Stromal cell of bone marrow (primary cell): ENCODE measurements around the gene RALB.

Experiments
- DNase-seq: peaks from one replicate; pipeline ENCODE4 v3.0.0-alpha.2; 2012; ENCODE audit warnings: low read depth

The RALB gene, protein sequence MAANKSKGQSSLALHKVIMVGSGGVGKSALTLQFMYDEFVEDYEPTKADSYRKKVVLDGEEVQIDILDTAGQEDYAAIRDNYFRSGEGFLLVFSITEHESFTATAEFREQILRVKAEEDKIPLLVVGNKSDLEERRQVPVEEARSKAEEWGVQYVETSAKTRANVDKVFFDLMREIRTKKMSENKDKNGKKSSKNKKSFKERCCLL

DNA sequence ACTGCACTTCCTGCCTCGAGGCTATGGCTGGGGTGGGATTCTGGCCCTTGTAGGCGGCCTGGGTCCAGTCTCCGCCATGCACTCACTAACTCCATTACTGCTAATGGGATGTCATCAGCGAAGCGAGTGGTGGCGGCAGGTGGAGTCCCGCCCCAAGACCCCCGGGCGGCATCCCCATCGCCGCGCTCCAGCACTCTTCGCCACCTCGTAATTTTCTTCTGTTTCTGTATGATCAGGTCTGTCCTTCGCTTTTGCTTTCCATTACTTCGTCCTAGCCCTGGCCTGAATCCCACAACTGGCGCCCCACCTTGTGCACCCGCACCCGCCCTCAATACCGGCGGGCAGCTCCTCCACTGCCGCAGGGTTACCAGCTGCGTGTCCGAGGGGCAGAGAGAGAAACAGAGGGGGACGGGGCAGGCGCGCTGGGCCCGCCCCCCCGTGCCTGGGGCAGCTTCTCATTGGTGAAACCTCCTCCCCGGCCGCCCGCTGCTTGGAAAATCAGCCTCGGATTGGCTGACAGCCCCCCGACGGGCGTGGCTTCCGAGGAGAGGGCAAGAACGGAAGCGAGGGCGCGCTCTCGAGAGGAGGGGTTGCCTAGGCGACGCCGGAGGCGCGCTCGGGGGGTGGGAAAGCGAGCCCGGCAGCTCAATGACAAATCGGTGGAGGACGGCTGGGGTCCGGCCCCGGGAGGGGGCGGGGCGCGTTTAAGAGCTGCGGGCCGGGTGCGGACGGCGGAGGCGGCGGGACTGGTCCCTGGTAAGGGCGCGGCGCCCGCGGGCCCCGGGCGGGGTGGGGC is at the start of gene RALB:
Gene RALB (plus strand): TSS at position 628 of the 796 bp plus-strand sequence. CDS start 25,813 bp downstream, outside the sequence.
- DNase-seq = peak; percentile 97

DNA sequence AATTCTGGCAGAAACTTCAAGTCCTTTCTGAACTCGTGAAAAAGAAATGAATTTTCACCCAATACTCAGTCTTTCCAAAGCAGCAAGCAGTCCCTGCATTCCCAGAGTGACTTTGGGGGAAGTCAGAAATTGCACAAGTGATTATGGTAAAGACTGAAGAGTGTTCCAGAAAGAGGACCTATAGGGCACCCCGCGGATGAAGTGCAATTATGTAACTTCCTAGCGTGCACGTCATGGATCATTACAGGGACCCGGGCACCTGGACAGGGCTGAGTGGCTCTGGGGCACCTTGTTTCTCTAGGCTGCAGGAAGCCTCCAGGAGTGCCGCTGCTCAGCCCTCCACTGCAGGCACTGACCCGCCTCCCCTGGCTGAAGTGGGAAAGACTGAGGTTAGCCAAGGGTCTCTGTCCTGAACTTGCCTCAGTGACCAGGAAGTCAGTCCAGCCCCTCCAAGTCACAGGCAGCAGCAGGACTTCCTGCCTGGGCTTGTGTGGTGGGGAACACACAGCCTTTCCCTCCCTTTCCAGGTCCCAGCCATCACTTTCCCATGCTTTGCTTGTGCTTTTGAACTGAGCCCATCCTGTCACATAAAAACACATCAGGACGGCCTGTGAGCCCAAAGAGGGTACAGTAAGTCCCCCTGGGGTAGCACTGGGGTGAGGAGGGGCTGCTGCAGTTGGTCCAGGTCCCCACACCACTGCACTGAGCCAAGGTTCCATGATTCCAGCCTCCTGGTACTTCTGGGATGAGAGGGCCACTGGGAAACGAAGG is 49.2 kb upstream of the RALB start:
- DNase-seq = no peak

DNA sequence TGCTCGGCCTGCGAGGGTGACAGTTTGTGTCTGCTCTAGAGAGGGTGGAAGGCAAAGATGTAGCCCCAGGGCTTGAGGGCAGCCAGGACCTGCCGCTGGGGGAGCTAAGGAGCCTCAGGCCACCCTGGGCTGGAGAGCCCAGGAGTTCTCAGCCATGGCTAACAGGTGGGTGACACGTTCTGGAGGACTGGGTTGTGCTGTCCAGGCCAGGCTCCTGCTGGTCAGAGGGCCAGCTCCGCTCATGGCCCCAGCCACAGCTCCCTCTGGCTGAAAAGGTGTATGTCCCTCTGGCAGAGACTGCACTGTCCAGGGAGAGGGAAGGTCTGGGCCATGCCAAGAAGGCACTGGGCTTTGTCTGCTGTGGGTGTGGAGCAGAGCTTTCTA is 48.6 kb upstream of the RALB start:
- DNase-seq = no peak

DNA sequence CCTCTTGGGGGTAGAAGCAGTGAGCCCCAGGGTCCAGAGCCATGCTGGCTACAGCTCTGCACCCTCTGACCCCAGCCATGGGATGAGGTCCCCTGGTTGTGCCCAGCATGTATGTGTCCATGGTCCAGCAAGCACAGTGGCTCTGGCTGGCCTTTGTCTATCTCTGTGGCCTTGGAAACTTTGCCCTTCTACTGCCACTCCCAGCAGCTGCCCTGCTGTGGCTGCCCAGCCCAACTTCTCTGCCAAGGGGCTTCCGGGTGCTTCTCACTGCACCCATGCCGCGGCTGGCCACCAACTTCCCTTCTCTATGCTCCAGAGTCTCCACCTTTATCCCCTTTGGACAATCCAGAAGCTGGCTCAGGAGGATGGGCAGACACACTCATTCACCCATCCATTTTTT is 48.2 kb upstream of the RALB start:
- DNase-seq = no peak

DNA sequence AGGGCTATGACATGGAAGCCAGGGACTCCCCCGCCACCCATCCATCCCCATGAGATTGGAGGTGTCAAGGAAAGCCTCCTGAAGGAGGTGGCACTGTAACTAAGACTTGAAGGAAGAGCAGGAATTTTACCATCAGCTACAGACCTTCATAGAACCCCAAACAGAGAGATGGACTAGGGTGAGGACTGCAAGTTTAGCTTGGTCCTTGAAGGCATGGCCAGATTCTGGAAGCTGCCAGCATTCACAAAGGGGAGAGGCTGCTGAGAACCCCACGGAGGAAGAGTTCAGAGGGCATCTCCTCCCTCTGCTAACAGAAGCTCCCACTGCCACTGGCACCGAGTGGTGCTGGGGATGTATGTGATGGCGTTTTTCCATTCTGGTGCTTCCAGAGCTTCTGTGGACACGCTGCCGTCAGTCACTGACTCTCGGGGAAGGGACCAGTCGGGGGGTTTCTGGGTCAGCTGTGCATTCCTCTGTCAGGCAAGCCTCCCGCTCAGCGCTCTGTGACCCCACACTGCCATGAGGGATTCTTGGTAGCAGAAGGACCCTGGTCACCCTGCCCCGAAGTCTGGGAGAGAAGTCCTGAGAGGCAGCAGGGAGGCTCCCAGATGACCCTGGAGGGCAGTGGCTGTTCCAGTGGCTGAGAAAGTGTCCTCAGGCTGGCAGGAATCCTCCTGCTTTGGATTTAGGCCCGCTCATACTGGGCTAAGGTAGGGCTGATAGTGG is 47.5 kb upstream of the RALB start:
- no peak for DNase-seq

DNA sequence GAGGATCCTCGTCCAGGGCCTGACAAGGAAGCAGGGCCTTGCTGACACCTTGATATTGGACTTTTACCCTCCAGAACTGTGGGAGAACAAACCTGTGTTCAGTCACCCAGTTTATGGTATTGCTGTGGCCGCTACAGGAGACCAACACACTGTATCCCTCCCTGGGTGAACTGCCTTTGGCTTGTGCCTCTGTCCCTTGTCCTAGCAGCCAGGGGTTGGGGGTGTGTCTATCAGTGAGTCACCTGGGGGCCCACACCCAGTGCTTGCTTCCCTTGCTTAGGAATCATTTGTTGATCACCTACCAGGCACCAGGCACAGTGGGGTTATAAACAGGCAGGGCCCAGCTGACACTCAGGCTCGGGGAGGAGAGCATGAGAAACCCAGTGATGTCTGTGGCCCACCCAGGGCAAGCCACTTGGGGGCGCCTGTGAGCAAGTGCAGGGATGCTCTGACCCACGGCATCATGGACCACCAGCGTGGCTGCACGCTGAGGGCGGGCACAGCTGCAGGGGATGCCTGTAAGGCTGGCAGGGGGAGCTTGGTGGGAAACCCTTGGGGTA is 46.5 kb upstream of the RALB start:
- no peak for DNase-seq

DNA sequence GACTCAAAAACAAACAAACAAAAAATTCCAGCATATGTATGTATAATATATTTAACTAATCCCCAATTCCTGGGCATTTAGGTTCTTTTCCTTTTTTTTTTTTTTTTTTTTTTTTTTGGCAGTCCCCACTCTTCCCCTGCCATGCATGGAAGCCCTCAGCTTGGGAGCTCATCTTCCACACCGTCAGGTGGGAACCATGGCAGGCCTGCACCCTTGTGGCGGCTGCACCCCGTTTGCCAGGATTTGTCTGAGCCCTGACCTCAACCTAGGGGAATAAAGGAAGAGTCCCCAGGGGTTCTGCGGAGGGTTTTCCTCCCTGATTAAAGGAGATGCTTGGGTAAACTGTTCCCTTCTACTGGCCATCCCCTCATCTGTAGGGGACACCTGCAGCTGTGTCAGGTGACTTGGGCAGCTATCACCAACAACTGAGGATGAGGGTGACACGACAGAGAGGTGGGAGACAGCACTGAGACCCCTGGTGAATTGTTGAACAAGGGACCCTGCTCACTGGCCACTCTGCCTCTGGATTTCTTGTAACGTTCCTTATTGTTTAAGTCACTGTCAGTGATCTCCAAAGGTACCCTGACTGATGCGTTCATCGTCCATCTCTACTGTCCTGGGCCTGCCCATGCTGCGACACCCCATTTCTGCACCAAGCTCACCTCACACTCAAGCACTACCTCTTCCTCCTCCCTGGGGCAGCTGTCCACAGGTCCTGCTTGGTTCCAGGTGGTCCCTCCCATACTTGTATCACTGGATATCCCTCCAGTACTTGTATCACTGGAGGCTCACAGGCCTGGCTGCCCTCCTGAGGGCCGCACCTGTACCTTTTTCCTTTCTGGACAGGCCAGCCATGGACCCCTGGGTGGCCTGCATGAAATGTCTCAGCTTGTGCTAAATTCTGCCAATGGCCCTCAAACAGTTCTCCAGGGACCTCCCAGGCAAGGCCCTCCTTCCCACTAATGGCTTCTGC is 44.0 kb upstream of the RALB start:
- DNase-seq = no peak

DNA sequence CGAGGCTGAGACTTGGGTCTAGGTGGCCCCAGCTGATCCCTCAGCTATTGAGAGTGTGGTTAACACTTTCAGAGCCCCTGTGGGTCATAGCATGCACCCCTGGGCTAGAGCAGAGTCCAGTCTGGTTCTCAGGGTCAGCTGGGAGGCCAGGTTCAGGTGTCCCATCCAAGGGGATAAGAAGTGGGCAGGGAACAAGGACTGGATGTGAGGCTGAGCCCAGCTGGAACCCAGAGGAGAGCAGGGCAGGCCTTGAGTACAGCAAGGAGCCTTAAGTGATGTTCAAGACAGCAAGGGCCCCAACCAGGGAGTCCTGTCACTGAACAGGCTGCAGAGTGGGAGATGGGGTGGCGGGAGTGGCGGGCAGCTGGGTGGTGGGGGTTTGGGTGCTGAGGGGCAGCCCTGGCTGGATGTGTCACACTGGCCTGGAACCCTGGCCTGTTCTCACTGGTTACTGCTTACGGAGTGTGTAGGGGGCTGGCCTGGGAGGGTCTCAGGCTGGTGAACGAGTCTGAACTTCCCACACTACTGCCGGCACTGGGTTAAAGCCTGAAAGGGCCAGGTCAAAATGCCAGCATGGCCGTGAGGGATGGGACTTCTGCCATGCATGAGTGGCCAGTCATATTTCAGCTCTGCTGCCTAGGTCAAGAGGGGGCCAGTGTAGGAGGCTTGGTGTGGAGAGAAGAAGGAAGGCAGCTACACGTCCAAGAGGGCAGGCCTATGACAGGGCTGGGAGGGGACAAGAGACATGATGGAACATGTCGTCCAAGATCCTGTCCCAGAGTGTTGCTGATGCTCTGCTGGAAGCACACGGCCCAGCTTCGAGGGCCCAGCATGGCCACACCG is 43.0 kb upstream of the RALB start:
- DNase-seq = no peak

DNA sequence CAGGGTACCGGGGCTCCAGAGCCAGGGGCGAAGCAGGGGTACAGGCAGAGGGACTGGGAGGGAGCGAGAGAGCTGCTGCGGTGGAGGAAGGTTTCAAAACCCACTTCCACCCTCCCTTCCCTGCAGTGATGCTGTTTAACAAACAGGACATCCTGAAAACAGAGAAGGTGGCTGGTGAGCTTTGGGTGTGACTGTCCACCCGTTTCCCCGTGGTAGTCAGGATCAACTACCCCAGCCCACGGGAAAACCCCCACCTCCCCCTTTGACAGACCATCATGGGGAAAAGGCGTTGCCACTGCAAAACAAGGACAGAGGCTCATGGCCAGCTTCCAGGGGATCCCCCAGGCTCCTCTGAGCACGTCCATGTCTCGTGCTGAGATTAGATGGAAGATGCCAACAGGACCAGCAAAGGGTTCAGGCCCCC is 42.4 kb upstream of the RALB start:
- DNase-seq = no peak

DNA sequence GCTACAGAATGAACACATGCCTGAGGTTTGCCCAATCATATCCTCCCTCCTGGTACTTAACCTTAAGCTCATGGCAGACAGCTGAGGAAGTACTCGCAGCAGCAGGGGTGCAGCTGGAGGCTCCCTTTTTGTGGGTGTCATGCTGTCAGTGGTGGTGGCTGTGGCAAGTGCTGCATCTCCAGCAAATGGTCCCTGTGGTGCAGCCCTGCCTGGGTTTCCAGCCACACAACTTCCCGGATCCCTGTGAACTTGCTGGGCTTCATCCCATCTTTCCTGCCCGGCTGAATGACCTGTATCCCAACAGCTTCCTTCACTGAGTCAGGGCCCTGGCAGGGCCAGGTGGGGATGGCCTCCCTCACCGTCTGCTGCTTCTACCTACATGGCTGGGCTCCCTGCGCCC is 34.5 kb upstream of the RALB start:
- no peak for DNase-seq

DNA sequence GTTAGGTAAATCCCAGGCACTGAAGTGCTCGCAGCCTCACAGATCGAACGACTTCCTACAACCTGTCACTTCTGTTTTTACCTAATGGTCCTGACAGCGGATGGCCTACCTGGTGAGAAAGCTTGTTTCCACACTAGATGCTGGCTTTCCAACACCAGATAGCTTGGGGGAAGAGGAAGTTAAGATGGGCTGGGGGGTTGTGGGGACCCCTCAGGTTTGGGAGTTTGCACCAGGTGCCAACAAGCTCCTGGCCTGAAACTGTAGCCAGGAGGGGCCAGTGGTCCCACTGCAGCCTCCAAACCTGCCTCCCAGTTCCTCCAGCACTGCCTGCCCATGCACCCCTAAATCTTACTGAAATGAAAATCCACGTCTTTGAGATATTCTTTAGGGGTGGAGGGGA is 33.4 kb upstream of the RALB start:
- no peak for DNase-seq

DNA sequence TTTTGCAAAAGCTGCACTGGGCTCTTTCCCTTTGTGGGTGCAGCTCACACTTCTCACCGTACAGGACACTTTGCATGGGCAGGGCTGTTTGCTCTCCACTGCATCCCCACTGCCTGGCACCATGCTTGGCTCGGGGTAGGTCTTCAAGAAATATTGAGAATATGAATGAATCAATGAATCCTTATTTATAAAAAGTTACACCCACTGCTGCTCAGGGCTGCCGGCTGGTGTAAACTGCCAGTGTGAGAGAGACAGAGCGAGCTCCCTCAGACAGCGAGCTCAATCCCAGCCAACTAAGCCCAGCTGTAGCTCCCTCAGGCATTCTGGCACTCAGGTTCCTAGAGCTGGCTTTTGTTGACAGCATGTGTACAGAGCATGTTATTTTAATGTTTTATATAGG is 32.9 kb upstream of the RALB start:
- no peak for DNase-seq

DNA sequence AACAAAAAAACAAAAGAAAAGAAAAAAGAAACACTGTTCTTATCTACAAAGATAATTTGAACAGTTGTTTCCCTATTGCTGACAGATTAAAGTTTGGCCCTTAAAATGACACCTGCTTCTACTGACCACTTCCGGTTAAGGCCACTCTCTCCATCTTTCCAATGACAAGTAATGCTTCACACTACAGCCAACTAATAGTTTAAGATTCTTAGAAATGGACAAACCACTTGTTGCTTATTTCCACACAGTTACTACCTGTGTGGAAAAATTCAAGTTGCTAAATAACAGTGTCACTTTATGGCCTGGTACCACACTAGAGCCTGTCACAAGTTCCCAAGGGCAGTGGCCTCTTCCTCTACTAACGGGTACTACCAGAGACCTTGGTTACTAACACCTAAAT is 31.9 kb upstream of the RALB start:
- DNase-seq = no peak

DNA sequence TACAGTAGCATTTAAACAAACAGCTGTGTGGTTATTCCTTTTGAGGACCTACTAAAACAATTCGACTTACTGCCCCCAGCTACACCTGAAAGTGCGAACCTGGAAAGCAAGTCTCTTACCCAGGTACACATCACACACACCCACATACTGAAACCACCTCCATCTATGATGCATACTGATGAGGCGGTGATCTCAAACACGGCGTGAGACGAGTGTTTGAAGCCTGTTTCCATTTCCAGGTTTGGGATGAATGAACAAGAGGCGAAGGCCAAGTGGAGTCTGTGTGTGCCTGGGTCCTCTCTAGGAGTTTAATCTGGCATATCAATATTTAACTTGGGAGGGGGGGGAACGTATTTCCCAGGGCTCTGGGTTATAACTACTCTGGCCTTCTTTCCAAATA is 31.0 kb upstream of the RALB start:
- no peak for DNase-seq

DNA sequence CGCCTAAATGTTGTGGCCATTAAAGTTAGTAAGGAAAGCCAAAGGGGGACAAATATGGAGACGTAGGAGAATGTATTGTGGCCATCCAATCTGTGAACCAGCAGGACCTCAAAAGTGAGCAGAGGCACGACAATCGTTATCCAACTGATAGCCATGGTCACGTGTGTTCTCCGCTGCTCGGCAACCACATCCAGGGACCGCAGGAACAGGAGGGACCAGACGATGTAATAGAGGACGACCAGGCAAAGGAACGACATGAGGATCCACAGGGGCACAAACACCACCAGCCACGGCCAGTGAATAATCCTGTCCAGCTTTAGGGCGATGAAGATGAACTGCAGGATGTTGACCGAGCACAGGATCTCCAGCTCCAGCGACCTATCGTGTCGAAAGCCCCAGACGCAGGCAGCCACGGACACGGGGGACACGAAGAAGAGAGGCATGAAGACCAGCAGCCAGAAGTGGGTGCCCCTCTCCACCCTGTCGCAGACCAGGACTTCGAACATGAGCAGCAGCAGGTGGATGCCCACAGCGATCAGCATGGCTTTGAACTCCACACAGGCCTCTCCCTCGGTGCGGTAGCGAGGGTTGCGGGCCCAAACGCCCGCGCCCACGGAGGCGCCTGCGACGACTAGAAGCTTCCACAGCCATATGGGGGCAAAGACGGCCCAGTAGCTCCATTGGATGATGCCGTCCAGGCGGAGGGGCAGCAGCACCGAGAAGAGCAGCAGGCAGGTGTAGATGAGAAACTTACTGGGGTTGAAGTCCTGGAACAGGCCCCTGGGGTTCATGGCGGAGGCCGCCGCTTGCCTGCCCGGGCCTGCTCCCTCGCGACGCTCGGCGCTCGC is 30.2 kb upstream of the RALB start:
- DNase-seq = no peak

DNA sequence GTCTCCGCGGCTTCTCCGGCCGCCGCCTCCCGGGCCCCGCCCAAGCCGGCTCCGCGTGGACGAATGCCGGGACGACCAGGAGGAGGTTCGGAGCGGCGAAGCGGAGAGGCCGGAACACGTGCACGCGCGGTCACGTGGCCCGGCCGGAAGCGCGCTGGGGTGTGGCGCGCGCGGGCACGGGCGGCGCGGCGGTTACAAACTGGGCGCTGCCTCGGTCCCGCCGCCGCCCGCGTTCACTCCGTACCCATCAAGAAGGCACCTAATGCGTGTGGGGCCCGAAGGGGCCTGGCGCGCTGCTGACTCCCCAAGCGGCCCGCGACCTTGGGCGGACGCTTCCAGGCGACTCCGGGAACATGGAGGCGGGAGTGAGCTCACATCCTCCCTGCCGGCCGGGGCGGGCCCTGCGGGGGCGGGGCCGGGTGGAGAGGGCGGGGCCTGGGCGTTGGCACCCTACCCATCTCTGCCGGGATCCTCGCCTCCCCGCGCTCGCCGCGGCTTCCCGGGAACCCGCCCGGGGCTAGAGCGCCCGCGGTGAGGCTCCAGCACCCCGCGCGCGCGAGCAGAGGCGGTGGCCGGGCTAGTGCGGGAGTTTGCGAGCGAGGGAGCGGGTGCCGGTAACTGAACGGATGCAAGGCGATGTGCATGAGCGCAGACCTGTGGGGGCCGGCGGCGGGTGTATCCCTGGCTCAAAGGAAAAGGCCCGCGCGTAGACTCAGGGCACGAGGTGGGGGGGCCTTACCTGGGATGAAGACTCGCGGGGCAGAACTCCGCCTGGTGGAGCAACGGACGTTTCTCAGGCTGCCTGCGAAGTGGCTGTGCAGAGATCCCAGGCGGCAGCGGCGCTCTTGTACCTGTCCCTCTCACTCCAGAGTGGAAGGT is 29.4 kb upstream of the RALB start, which contains the start of gene TMEM185B:
Gene TMEM185B (minus strand): TSS at position 367 of the 879 bp plus-strand sequence. CDS start 424 bp downstream, outside the sequence.
- DNase-seq = peak; percentile 64

DNA sequence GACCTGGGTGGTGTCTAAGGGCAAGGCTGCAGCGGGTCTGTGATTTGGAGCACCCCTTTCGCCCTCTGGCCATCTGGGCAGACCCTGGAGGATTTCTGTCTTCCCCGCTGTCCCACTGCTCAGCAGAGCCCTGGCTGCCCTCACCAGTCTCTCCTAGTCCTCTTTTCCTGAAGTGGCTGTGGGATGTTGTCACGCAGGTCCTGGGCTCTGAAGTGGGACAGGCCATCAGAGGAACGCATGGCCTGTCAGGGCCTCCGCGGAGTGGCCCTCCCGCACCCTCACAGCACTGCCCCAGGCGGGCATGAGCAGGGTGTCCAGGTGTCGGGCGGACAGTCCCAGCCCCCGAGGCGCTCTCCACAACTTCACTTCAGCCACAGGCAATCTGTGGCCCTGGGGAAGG is 28.4 kb upstream of the RALB start:
- DNase-seq = no peak
